ENCODE results near the gene ADIG.
"Not testable (repeated sequence)": the region's sequence is repeated elsewhere in the genome, so short reads cannot be mapped to it uniquely, and the experiment has no call there.

Gene ADIG

GRCh38 chr20:38589967-38590675, 9.1 kb downstream of the ADIG start:
- no peak for DNase-seq
- Histone ChIP-seq H3K9me3 (no peaks in the 10 kb centered on the region), H3K4me3 (no peak overlapping the region), H3K27me3 (peaks cover 0 to 16% of the 10 kb centered on the region in 2 donors), H3K36me3 (no peaks in the 10 kb centered on the region), H3K4me1 (no peaks in the 10 kb centered on the region), H3K27ac (no peak overlapping the region)
- TF ChIP-seq, protein P1, sequence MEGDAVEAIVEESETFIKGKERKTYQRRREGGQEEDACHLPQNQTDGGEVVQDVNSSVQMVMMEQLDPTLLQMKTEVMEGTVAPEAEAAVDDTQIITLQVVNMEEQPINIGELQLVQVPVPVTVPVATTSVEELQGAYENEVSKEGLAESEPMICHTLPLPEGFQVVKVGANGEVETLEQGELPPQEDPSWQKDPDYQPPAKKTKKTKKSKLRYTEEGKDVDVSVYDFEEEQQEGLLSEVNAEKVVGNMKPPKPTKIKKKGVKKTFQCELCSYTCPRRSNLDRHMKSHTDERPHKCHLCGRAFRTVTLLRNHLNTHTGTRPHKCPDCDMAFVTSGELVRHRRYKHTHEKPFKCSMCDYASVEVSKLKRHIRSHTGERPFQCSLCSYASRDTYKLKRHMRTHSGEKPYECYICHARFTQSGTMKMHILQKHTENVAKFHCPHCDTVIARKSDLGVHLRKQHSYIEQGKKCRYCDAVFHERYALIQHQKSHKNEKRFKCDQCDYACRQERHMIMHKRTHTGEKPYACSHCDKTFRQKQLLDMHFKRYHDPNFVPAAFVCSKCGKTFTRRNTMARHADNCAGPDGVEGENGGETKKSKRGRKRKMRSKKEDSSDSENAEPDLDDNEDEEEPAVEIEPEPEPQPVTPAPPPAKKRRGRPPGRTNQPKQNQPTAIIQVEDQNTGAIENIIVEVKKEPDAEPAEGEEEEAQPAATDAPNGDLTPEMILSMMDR (IDR thresholded peaks at IDR 0.05), result no peak
- intact Hi-C loops (cut with DNase I; ENCODE audit: low total_unique reads), result loop anchor here (5.0 kb wide), 1 partner anchor 47 kb away; no protein-coding TSS in a partner anchor

DNA sequence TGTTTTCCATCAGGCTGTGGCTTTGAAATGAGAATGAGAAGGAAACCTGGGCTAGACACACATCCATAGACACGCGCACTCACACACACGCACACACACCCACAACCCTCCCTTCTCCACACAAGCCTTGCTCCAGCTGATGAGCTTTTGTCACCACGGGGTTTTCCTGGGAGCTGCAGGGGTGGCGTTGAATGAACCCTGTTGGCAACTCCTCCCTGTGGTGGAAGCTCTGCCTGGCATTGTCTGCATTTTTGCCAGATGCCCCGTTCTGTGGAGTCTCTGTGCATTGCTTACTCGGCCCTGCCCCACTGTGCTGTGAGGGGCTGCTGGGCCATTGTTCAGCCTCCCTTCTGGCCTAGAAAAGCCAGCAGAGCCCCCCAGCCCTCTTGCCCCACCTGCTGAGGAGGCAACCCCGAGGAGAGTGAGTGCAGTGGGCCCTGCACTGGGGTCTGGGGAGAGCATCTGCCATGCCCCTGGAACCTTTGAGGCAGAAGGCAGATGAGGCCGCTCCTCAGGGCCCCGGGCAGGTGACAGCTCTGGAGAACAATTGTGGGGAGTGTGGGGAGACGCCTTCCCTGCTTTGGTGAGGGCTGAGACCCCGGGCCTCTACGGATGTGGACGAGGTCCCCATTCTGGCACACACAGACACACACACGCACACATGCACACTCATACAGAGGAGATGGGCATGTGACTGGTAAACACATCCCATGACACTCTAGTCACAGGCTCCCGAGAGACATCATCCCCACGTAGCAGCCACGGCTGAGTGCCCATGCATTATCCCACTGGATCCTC, 9.9 kb downstream of the ADIG start:
- intact Hi-C loops (cut with DNase I; ENCODE audit: low total_unique reads), result no loop called here
- TF ChIP-seq, protein P1 (IDR thresholded peaks at IDR 0.05), result no peak
- Histone ChIP-seq H3K27me3 (peaks cover 0 to 16% of the 10 kb centered on the region in 2 donors), H3K9me3 (no peaks in the 10 kb centered on the region), H3K4me1 (no peaks in the 10 kb centered on the region), H3K36me3 (no peaks in the 10 kb centered on the region), H3K4me3 (no peak overlapping the region), H3K27ac (no peak overlapping the region)
- no peak for DNase-seq

DNA sequence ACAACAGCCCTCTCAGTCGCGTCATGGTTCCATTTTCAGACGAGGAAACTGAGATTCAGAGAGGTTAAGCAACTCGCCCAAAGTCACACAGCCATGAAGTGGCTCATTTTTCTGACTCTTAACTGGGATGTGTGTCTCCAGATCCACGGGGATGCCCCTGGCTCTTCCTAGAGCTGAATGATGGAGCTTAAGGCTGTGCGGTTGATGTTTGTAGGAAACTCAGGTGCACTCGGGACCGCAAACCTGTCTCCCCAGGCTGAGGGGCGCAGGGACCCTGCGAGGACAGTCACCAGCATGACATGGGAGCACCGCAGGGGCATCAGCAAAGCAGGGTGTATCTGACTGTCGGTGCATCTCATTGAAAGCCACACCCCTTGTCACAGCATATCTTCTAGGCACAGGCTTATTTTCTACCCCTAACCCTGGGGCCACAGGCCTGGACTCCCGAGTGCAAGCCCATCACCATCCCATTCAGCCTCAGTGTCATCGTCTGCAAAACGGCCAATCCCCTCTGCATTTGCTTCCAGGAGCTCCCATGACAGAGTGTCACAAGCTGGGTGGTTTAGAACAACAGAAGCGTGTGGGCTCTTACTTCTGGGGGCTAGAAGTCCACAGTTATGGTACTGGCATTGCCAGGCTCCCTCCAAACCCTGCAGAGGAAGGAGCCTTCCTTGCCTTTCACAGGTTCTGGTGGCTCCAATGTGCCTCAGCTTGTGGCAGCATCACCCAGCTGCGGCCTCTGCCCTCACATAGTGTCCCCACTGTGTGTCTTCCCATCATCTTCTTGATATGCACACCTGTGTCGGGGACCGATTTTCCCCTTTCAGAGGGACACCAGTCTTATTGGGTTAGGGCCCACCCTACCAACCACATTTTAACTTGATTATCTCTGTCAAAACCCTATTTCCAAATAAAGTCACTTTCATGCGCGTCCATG, 10.7 kb downstream of the ADIG start:
- DNase-seq, result no peak
- intact Hi-C loops (cut with DNase I; ENCODE audit: low total_unique reads), result no loop called here
- Histone ChIP-seq H3K9me3 (no peaks in the 10 kb centered on the region), H3K27me3 (peaks cover 0 to 16% of the 10 kb centered on the region in 2 donors), H3K36me3 (no peaks in the 10 kb centered on the region), H3K4me3 (no peak overlapping the region), H3K27ac (no peak overlapping the region), H3K4me1 (no peaks in the 10 kb centered on the region)
- TF ChIP-seq, protein P1 (IDR thresholded peaks at IDR 0.05), result no peak

GRCh38 chr20:38592411-38592790, 11.4 kb downstream of the ADIG start:
- peaks cover 0 to 16% of the 10 kb centered on the region in 2 donors for H3K27me3 ChIP-seq
- H3K4me1 ChIP-seq; intact Hi-C loops (cut with DNase I; ENCODE audit: low total_unique reads); H3K36me3 ChIP-seq; H3K9me3 ChIP-seq; H3K4me3 ChIP-seq; DNase-seq; H3K27ac ChIP-seq: not testable (repeated sequence)

DNA sequence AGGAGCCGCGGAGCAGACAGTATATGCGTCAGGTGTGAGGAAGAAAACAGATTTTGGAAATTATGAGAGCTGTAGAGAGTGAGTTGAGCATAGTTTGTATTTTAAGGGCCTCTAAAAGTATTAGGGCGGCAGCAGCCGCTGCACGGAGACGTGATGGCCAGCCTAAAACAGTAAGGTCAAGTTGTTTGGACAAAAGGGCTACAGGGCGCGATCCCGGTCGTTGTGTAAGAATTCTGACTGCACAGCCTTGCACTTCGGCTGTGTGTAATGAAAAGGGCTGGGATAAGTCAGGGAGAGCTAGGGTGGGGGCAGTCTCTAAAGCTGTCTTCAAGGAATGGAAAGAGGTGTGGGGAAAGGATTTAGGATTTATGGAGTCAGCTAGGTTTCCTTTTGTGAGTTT, 13.3 kb downstream of the ADIG start:
- H3K4me1 ChIP-seq; intact Hi-C loops (cut with DNase I; ENCODE audit: low total_unique reads); DNase-seq; H3K9me3 ChIP-seq; H3K27ac ChIP-seq; H3K4me3 ChIP-seq; H3K36me3 ChIP-seq: not testable (repeated sequence)
- H3K27me3 ChIP-seq, result peaks cover 0 to 10% of the 10 kb centered on the region in 2 donors

DNA sequence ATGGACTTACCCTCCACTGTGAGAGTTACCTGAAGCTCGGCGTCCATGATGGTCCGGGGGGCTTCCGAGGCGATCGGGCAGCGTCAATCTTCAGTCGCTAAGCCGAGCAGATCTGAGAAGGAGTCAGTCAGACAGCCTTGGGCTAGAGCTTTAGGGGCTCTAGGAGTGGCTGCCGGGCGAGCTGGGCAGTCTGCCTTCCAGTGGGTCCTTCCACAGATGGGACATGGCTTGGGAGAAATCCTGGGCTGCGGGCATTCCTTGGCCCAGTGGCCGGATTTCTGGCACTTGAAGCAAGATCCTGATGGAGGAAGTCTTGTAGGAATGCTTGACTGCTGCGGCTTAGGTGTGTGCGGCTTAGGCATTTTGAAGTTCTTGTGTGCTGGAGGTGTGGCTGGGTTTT, 14.9 kb downstream of the ADIG start:
- peaks cover 0 to 17% of the 10 kb centered on the region in 2 donors for H3K27me3 ChIP-seq
- H3K4me1 ChIP-seq; H3K36me3 ChIP-seq; H3K9me3 ChIP-seq; DNase-seq; intact Hi-C loops (cut with DNase I; ENCODE audit: low total_unique reads); H3K27ac ChIP-seq; H3K4me3 ChIP-seq: not testable (repeated sequence)

Data from tibial artery (tissue), 4 donors.